H1 (cell line): ENCODE data around the gene RFLNA.

Experiments used
- CBX8 ChIP-seq: fragments of 300-800, 300-1000 bp; sonication (generic); IDR thresholded peaks from 2 replicates; pipeline ENCODE4 v1.7.1; 2016; ENCODE audit warnings: low read depth, low read length, borderline replicate concordance
- CHD2 ChIP-seq: IDR thresholded peaks from 2 replicates; pipeline ENCODE4 v1.6.1; 2012; ENCODE audit warnings: low read length, improper control_type of control experiment
- CTCF ChIP-seq, 3 experiments: IDR thresholded peaks; 1 replicate in 2 of 3; 2 replicates in 1 of 3; pipeline versions ENCODE4 v1.5.1 to v1.6.1; 2011; ENCODE audit warnings: low read length in 3 of 3, mild to moderate bottlenecking in 3 of 3, inconsistent platforms in 2 of 3, low read depth in 1 of 3, moderate library complexity in 1 of 3; ENCODE audit not compliant: insufficient read depth in 1 of 3; ENCODE audit errors: control extremely low read depth in 1 of 3
- EZH2 ChIP-seq: fragments of 200-600 bp; sonication (generic); IDR thresholded peaks from 2 replicates; pipeline ENCODE4 v1.7.1; 2012; ENCODE audit warnings: low read depth, mild to moderate bottlenecking, moderate library complexity, low read length, inconsistent platforms; ENCODE audit not compliant: severe bottlenecking
- GABPA ChIP-seq: IDR thresholded peaks from 2 replicates; pipeline ENCODE4 v1.6.1; 2011; ENCODE audit warnings: mild to moderate bottlenecking, low read length, moderate library complexity, borderline replicate concordance; ENCODE audit not compliant: insufficient read depth
- HDAC6 ChIP-seq: IDR thresholded peaks from one replicate; pipeline ENCODE4 v1.7.1; 2012; ENCODE audit warnings: low read depth, mild to moderate bottlenecking, inconsistent platforms, low read length, moderate library complexity
- MAX ChIP-seq: IDR thresholded peaks from 2 replicates; pipeline ENCODE4 v1.6.1; 2012; ENCODE audit warnings: inconsistent platforms
- POLR2A ChIP-seq, 2 experiments: IDR thresholded peaks; 1 replicate in 1 of 2; 2 replicates in 1 of 2; pipeline ENCODE4 v1.6.1; 2011; ENCODE audit warnings: low read depth in 2 of 2, low read length in 2 of 2, mild to moderate bottlenecking in 2 of 2; ENCODE audit errors: control extremely low read depth in 1 of 2
- POLR2AphosphoS5 ChIP-seq: IDR thresholded peaks from 2 replicates; pipeline ENCODE4 v1.6.1; 2011; ENCODE audit warnings: low read depth, low read length
- SP2 ChIP-seq: IDR thresholded peaks from 2 replicates; pipeline ENCODE4 v1.6.1; 2012; ENCODE audit warnings: mild to moderate bottlenecking, low read length, inconsistent platforms
- SUZ12 ChIP-seq: fragments of 200-600 bp; sonication (generic); IDR thresholded peaks from 2 replicates; pipeline ENCODE4 v1.6.1; 2012; ENCODE audit warnings: mild to moderate bottlenecking, inconsistent platforms, low read length, moderate library complexity, mixed read lengths

GRCh38 chr12:124323771-124324530 lies 29.1 kb downstream of the RFLNA start:
- TF ChIP-seq CTCF (IDR thresholded peaks at IDR 0.05; ENCODE audit: control extremely low read depth in 1 of 3, insufficient read depth in 1 of 3, low read depth in 1 of 3, low read length in 3 of 3) (no peak), CHD2 (no peak), SUZ12 (no peak), SP2 (no peak), GABPA (no peak), POLR2A (IDR thresholded peaks at IDR 0.05; ENCODE audit: control extremely low read depth in 1 of 2, low read depth in 2 of 2, low read length in 2 of 2) (no peak), EZH2 (no peak), POLR2AphosphoS5 (peak; percentile 70; the same call in 1 of the 2 replicates), CBX8 (no peak), HDAC6 (no peak), MAX (no peak)
